WTC11 (cell line): ENCODE measurements around the gene IL12B. TPM values are rescaled to one million over a fixed set of nuclear protein-coding genes. Genes with fewer than 3 reads are reported as not detected.

Source experiments
- ATAC-seq: fragments of 200-7000 bp; cut with Tn5 transposase; 2 replicates; pipeline ENCODE4 v1.10.0; 2021; ENCODE audit warnings: mild to moderate bottlenecking, moderate library complexity
- CTCF ChIA-PET: fragments of 300-600 bp; sonication (Branson Sonifier 250); formaldehyde crosslinking; loops from one replicate; lab custom pipeline; 2021; ENCODE audit warnings: antibody characterized with exemption; lab: Charles Lee
- POLR2A ChIA-PET: fragments of 350-600 bp; sonication (Branson Sonifier 250); formaldehyde crosslinking; loops from one replicate; lab custom pipeline; 2021; ENCODE audit warnings: antibody characterized with exemption; lab: Charles Lee
- DNase-seq: peaks from one replicate; pipeline ENCODE4 v3.0.0; 2021; ENCODE audit warnings: low spot score
- H3K27ac Mint-ChIP-seq: 2 replicates; pipeline ENCODE4 v1.8.0; 2021; ENCODE audit warnings: mixed read lengths
- H3K27me3 Mint-ChIP-seq: 2 replicates; pipeline ENCODE4 v1.8.0; 2021; ENCODE audit warnings: low read depth, mild to moderate bottlenecking, moderate library complexity, mixed read lengths
- H3K36me3 Mint-ChIP-seq: 2 replicates; pipeline ENCODE4 v1.8.0; 2021; ENCODE audit warnings: mixed read lengths
- H3K4me1 Mint-ChIP-seq: 2 replicates; pipeline ENCODE4 v1.8.0; 2022; ENCODE audit warnings: mixed read lengths
- H3K4me3 Mint-ChIP-seq: 2 replicates; pipeline ENCODE4 v1.8.0; 2021; ENCODE audit warnings: mild to moderate bottlenecking, moderate library complexity, mixed read lengths
- H3K9me3 Mint-ChIP-seq: 2 replicates; pipeline ENCODE4 v1.8.0; 2021; ENCODE audit warnings: mixed read lengths
- AR ChIP-seq: fragments of 250-450 bp; sonication (Bioruptor Pico); IDR thresholded peaks from 2 replicates; pipeline ENCODE4 v1.9.0; 2021; ENCODE audit warnings: mild to moderate bottlenecking
- ATF1 ChIP-seq: sonication (generic); formaldehyde crosslinking; IDR thresholded peaks from 2 replicates; pipeline ENCODE4 v1.8.1; 2023; ENCODE audit warnings: mild to moderate bottlenecking, moderate library complexity, missing genetic modification reagents
- CBFB ChIP-seq: sonication (generic); formaldehyde crosslinking; IDR thresholded peaks from 2 replicates; pipeline ENCODE4 v1.8.1; 2022; ENCODE audit warnings: mild to moderate bottlenecking, low read depth, missing genetic modification reagents
- CDX4 ChIP-seq: fragments of 250-450 bp; sonication (Bioruptor Pico); IDR thresholded peaks from 2 replicates; pipeline ENCODE4 v1.9.0; 2021; ENCODE audit warnings: moderate library complexity, mild to moderate bottlenecking, inconsistent platforms, borderline replicate concordance
- FOXJ3 ChIP-seq: sonication (generic); formaldehyde crosslinking; IDR thresholded peaks from 2 replicates; pipeline ENCODE4 v1.9.0; 2021; ENCODE audit warnings: missing genetic modification reagents, mild to moderate bottlenecking, borderline replicate concordance
- GABPB1 ChIP-seq: sonication (generic); formaldehyde crosslinking; IDR thresholded peaks from 2 replicates; pipeline ENCODE4 v1.8.1; 2023; ENCODE audit warnings: mild to moderate bottlenecking, missing genetic modification reagents
- GTF2I ChIP-seq: fragments of 250-450 bp; sonication (Bioruptor Pico); conservative IDR thresholded peaks from 2 replicates; pipeline ENCODE4 v1.4.0; 2021; ENCODE audit warnings: mild to moderate bottlenecking
- JAZF1 ChIP-seq: fragments of 250-450 bp; sonication (Bioruptor Pico); IDR thresholded peaks from 2 replicates; pipeline ENCODE4 v1.9.0; 2021; ENCODE audit warnings: moderate library complexity, mild to moderate bottlenecking, inconsistent platforms
- KAT7 ChIP-seq: sonication (generic); formaldehyde crosslinking; IDR thresholded peaks from 2 replicates; pipeline ENCODE4 v1.8.1; 2023; ENCODE audit warnings: missing genetic modification reagents, mild to moderate bottlenecking, borderline replicate concordance
- MLX ChIP-seq: sonication (generic); formaldehyde crosslinking; IDR thresholded peaks from 2 replicates; pipeline ENCODE4 v1.8.1; 2023; ENCODE audit warnings: mild to moderate bottlenecking, missing genetic modification reagents, moderate library complexity
- MXD4 ChIP-seq: fragments of 250-450 bp; sonication (Bioruptor Pico); IDR thresholded peaks from 2 replicates; pipeline ENCODE4 v1.8.0; 2021; ENCODE audit warnings: mild to moderate bottlenecking, moderate library complexity, borderline replicate concordance
- TCF7 ChIP-seq: sonication (generic); formaldehyde crosslinking; IDR thresholded peaks from 2 replicates; pipeline ENCODE4 v1.8.0; 2022; ENCODE audit warnings: mild to moderate bottlenecking, low read depth, missing genetic modification reagents, moderate library complexity
- USF1 ChIP-seq: sonication (generic); formaldehyde crosslinking; IDR thresholded peaks from 2 replicates; pipeline ENCODE4 v1.8.0; 2022; ENCODE audit warnings: mild to moderate bottlenecking, missing genetic modification reagents
- ZNF232 ChIP-seq: sonication (generic); formaldehyde crosslinking; IDR thresholded peaks from 2 replicates; pipeline ENCODE4 v1.8.0; 2022; ENCODE audit warnings: mild to moderate bottlenecking, missing genetic modification reagents
- ZNF416 ChIP-seq: fragments of 250-450 bp; sonication (Bioruptor Pico); IDR thresholded peaks from 2 replicates; pipeline ENCODE4 v1.9.0; 2021; ENCODE audit warnings: mild to moderate bottlenecking, inconsistent platforms
- total RNA-seq: library from RNA; stranded (reverse); gene quantifications from 3 replicates; pipeline ENCODE4 v1.2.3, GENCODE V29; 2021
- TF ChIP-seq, protein P1 (sequence below): sonication (generic); formaldehyde crosslinking; IDR thresholded peaks from 2 replicates; pipeline ENCODE4 v1.8.0; 2023; ENCODE audit warnings: missing genetic modification reagents
- TF ChIP-seq, protein P2 (sequence below): sonication (generic); formaldehyde crosslinking; IDR thresholded peaks from 2 replicates; pipeline ENCODE4 v1.8.1; 2023; ENCODE audit warnings: mild to moderate bottlenecking, missing genetic modification reagents
- TF ChIP-seq, protein P3 (sequence below): fragments of 250-450 bp; sonication (Bioruptor Pico); IDR thresholded peaks from 2 replicates; pipeline ENCODE4 v1.9.0; 2021; ENCODE audit warnings: mild to moderate bottlenecking

The IL12B gene
- total RNA-seq, 1 experiment from 2014 or later = not detected

DNA sequence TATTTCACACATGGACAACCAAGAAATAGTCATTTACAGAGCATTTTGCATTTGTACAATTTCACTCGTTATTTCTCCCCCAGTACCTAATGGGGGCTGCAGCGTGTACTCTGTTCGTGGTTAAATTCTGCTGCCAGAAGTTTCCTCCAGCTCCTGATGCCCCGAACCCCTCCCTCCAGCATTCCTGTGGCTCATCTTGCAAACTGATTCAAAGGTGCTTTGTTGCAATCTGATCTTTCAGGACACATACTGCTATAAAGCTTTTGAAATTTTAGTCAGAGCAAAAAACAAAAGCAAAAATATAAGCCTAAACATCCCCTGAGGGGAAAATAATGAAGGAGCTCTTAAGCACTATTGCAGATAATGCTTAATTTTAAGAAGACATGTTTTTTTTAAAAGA lies 39.5 kb downstream of the IL12B start (continued):
- no peak for TF ChIP-seq AR (CRISPR knock-in tag)

DNA sequence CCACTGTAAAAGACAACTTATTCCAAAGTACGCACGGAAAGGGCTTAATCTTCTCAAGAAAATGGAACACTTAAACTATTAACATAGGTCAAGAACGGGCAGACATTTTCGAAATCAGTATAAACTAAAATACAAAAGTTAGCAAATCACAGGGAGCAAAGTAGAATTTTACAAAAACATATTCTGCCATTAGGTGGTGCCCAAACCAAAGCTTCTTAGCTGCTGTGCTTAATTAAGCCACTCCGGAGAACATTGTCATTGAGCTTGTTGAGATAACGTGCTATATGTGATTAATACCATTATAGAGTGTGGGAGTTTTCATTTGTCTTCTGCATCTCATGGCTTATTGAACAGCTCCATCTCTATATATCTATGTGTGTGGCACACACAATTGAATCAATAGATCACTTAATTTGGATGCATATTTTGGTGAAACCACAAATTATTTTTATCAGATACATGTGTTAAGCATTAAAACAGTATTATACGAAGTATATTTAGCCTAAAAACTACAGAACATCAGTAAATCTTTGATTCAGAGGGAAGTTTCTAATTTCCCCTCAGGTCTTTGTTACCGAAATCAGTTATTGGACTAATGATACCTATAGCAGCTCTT lies 43.8 kb downstream of the IL12B start:
- H3K36me3 Mint-ChIP-seq = peaks cover 3% of the 10 kb centered on the region; the same call in 1 of the 2 replicates
- POLR2A ChIA-PET = no interaction called here
- CTCF ChIA-PET = interaction anchor here (0.7 to 3.6 kb wide), 9 partner anchors 11 to 735 kb away, joined by 3 to 49 read pairs (median 12); no protein-coding TSS in a partner anchor
- peaks cover 4% of the 10 kb centered on the region for H3K4me1 Mint-ChIP-seq
- TF ChIP-seq, protein P1, sequence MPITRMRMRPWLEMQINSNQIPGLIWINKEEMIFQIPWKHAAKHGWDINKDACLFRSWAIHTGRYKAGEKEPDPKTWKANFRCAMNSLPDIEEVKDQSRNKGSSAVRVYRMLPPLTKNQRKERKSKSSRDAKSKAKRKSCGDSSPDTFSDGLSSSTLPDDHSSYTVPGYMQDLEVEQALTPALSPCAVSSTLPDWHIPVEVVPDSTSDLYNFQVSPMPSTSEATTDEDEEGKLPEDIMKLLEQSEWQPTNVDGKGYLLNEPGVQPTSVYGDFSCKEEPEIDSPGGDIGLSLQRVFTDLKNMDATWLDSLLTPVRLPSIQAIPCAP (CRISPR knock-in tag) = no peak
- TF ChIP-seq MXD4 (CRISPR knock-in tag) (no peak), KAT7 (CRISPR knock-in tag) (no peak), JAZF1 (CRISPR knock-in tag) (no peak), ZNF416 (no peak)
- TF ChIP-seq, protein P2, sequence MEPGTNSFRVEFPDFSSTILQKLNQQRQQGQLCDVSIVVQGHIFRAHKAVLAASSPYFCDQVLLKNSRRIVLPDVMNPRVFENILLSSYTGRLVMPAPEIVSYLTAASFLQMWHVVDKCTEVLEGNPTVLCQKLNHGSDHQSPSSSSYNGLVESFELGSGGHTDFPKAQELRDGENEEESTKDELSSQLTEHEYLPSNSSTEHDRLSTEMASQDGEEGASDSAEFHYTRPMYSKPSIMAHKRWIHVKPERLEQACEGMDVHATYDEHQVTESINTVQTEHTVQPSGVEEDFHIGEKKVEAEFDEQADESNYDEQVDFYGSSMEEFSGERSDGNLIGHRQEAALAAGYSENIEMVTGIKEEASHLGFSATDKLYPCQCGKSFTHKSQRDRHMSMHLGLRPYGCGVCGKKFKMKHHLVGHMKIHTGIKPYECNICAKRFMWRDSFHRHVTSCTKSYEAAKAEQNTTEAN = no peak
- H3K27me3 Mint-ChIP-seq = no peaks in the 10 kb centered on the region
- no peak overlapping the region for H3K4me3 Mint-ChIP-seq
- no peak for ATAC-seq
- no peak for DNase-seq
- H3K9me3 Mint-ChIP-seq = no peaks in the 10 kb centered on the region
- no peak overlapping the region for H3K27ac Mint-ChIP-seq

- DNase-seq (no peak), ATAC-seq (no peak)
- TF ChIP-seq ZNF232 (no peak), USF1 (CRISPR knock-in tag) (no peak), CBFB (CRISPR knock-in tag) (no peak), ATF1 (CRISPR knock-in tag) (no peak), GABPB1 (CRISPR knock-in tag) (no peak), GTF2I (CRISPR knock-in tag) (no peak), MLX (CRISPR knock-in tag) (no peak), CDX4 (no peak), TCF7 (no peak), FOXJ3 (CRISPR knock-in tag) (no peak)
- TF ChIP-seq, protein P3, sequence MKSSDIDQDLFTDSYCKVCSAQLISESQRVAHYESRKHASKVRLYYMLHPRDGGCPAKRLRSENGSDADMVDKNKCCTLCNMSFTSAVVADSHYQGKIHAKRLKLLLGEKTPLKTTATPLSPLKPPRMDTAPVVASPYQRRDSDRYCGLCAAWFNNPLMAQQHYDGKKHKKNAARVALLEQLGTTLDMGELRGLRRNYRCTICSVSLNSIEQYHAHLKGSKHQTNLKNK (CRISPR knock-in tag) = no peak
- Mint-ChIP-seq H3K27me3 (no peaks in the 10 kb centered on the region), H3K4me1 (no peaks in the 10 kb centered on the region), H3K27ac (no peak overlapping the region), H3K9me3 (no peaks in the 10 kb centered on the region), H3K36me3 (peaks cover 51% of the 10 kb centered on the region), H3K4me3 (no peak overlapping the region)
- ChIA-PET POLR2A (no interaction called here), CTCF (interaction anchor here (1.8 kb wide), 1 partner anchor 118 kb away, joined by 6 read pairs; no protein-coding TSS in a partner anchor)
Measured at GRCh38 chr5:159274676-159275075, 55.6 kb downstream of the IL12B start.
